GM12878 (cell line): Measurements from ENCODE around the gene KCNA2. TPM values are rescaled to one million over a fixed set of nuclear protein-coding genes. Genes with fewer than 3 reads are reported as not detected.

Source experiments
- ATAC-seq: fragments of 200-7000 bp; cut with Tn5 transposase; 3 replicates; pipeline ENCODE4 v1.9.1; 2020; ENCODE audit warnings: mild to moderate bottlenecking, moderate library complexity
- BruUV-seq: library from RNA; stranded (reverse); fragments of 400-500 nt; replicated peaks from 2 replicates; lab custom pipeline; 2021; lab: Mats Ljungman, UMichigan
- CTCF ChIA-PET: fragments of 300-600 bp; sonication (Branson Sonifier 250); formaldehyde crosslinking; extraction: SDS; loops from one replicate; lab custom pipeline; 2021; ENCODE audit warnings: inconsistent platforms; lab: Yijun Ruan, JAX
- POLR2A ChIA-PET: fragments of 350-600 bp; formaldehyde crosslinking; extraction: SDS; loops from one replicate; lab custom pipeline; 2021; ENCODE audit warnings: inconsistent platforms; lab: Charles Lee
- RAD21 ChIA-PET: fragments of 300-600 bp; sonication (Branson Sonifier 250); formaldehyde crosslinking; loops from one replicate; lab custom pipeline; 2023; ENCODE audit warnings: antibody characterized with exemption; ENCODE audit not compliant: unreplicated experiment; lab: Charles Lee
- SMC1A ChIA-PET: fragments of 300-600 bp; sonication (Branson Sonifier 250); formaldehyde crosslinking; loops from one replicate; lab custom pipeline; 2023; ENCODE audit not compliant: unreplicated experiment, uncharacterized antibody; lab: Charles Lee
- DNase-seq: peaks from one replicate; pipeline ENCODE4 v3.0.0-alpha.2; 2011; ENCODE audit warnings: low read depth, low spot score
- FAIRE-seq: peaks from 3 replicates; lab custom pipeline; 2011; peaks lifted over from hg19 to GRCh38; lab: Jason Lieb, UNC
- H2AFZ ChIP-seq: 2 replicates; pipeline ENCODE4 v1.6.0; 2011; ENCODE audit warnings: low read depth, low read length, control low read depth; ENCODE audit not compliant: control insufficient read depth
- H3K27ac ChIP-seq: 2 replicates; pipeline ENCODE4 v1.5.1; 2011; ENCODE audit warnings: control low read depth; ENCODE audit not compliant: control insufficient read depth, insufficient read depth
- H3K27me3 ChIP-seq, 2 experiments: replicated peaks in 1 of 2; 2 replicates each; pipeline versions ENCODE4 v1.6.0 to v1.6.1; 2011; ENCODE audit warnings: low read length in 1 of 2; ENCODE audit not compliant: control insufficient read depth in 2 of 2, insufficient read depth in 2 of 2
- H3K36me3 ChIP-seq, 2 experiments: 2 replicates each; pipeline ENCODE4 v1.5.1; 2011; ENCODE audit warnings: low read length in 1 of 2; ENCODE audit not compliant: control insufficient read depth in 2 of 2, insufficient read depth in 2 of 2
- H3K4me1 ChIP-seq: 2 replicates; pipeline ENCODE4 v1.6.1; 2011; ENCODE audit warnings: mild to moderate bottlenecking, low read length, moderate library complexity, mixed read lengths; ENCODE audit not compliant: control insufficient read depth, insufficient read depth
- H3K4me2 ChIP-seq: 2 replicates; pipeline ENCODE4 v1.6.0; 2011; ENCODE audit warnings: control low read depth; ENCODE audit not compliant: control insufficient read depth, insufficient read depth
- H3K4me3 ChIP-seq: fragments of 200-600 bp; sonication (generic); 2 replicates; pipeline ENCODE4 v1.5.1; 2016
- H3K79me2 ChIP-seq: 2 replicates; pipeline ENCODE4 v1.6.0; 2011; ENCODE audit warnings: low read length; ENCODE audit not compliant: control insufficient read depth, insufficient read depth
- H3K9ac ChIP-seq: 2 replicates; pipeline ENCODE4 v1.8.0; 2011; ENCODE audit warnings: low read length, control low read depth, mixed read lengths; ENCODE audit not compliant: control insufficient read depth, insufficient read depth
- H3K9me3 ChIP-seq: replicated peaks from 3 replicates; pipeline ENCODE4 v1.5.1; 2011; ENCODE audit warnings: mild to moderate bottlenecking, low read length; ENCODE audit not compliant: control insufficient read depth, insufficient read depth
- H4K20me1 ChIP-seq: 2 replicates; pipeline ENCODE4 v1.6.0; 2011; ENCODE audit not compliant: control insufficient read depth, insufficient read depth
- CHD2 ChIP-seq: IDR thresholded peaks from 2 replicates; pipeline ENCODE4 v1.6.1; 2011; ENCODE audit warnings: low read depth, low read length, improper control_type of control experiment, borderline replicate concordance
- CUX1 ChIP-seq: IDR thresholded peaks from 2 replicates; pipeline ENCODE4 v1.6.1; 2012; ENCODE audit warnings: improper control_type of control experiment, low read depth, low read length; ENCODE audit not compliant: insufficient replicate concordance
- KLF5 ChIP-seq: fragments of 450-650 bp; IDR thresholded peaks from 2 replicates; pipeline ENCODE4 v1.6.1; 2014; ENCODE audit warnings: mild to moderate bottlenecking; ENCODE audit not compliant: partially characterized antibody
- MAX ChIP-seq: IDR thresholded peaks from 2 replicates; pipeline ENCODE4 v1.6.1; 2012; ENCODE audit warnings: low read depth, low read length, improper control_type of control experiment
- REST ChIP-seq: IDR thresholded peaks from 2 replicates; pipeline ENCODE4 v1.6.1; 2012; ENCODE audit warnings: mild to moderate bottlenecking, low read depth, low read length
- SPI1 ChIP-seq: IDR thresholded peaks from 2 replicates; pipeline ENCODE4 v1.6.1; 2011; ENCODE audit warnings: low read depth, mild to moderate bottlenecking, low read length, moderate library complexity, borderline replicate concordance; ENCODE audit not compliant: insufficient read depth
- TBL1XR1 ChIP-seq: IDR thresholded peaks from 2 replicates; pipeline ENCODE4 v1.6.1; 2012; ENCODE audit warnings: low read depth, low read length, improper control_type of control experiment
- ZNF207 ChIP-seq: fragments of 450-650 bp; IDR thresholded peaks from 2 replicates; pipeline ENCODE4 v1.6.1; 2014; ENCODE audit warnings: antibody characterized with exemption, mild to moderate bottlenecking, borderline replicate concordance
- ZZZ3 ChIP-seq: IDR thresholded peaks from 2 replicates; pipeline ENCODE4 v1.6.1; 2011; ENCODE audit warnings: low read depth; ENCODE audit not compliant: control insufficient read depth, insufficient read length
- WGBS: methylation state at CpG from one replicate; pipeline ENCODE4 v1.1.6; 2016; ENCODE audit warnings: low lambda C conversion rate; ENCODE audit not compliant: insufficient replicate concordance, insufficient coverage; ENCODE audit errors: missing lambda C conversion rate; 5-methylcytosine and 5-hydroxymethylcytosine counted together
- in situ Hi-C: fragments of 300-500 bp; cut with MboI; formaldehyde crosslinking; loops from 9 replicates; pipeline ENCODE4 v1.14.3; 2018; ENCODE audit warnings: mixed read lengths
- intact Hi-C: fragments of 100-400 bp; cut with micrococcal nuclease; formaldehyde crosslinking; loops from one replicate; pipeline ENCODE4 v1.14.2; 2022; ENCODE audit not compliant: unreplicated experiment
- polyA plus RNA-seq, 11 experiments: library from polyadenylated mRNA; depleted of rRNA in 4 of 11; unstranded in 6 of 11; stranded (reverse) in 5 of 11; fragments of >200 nt; fragmentation: Nextera tagmentation in 4 of 11; fragmentation: Illumina TruSeq in 1 of 11; extraction: Ambion mirVana in 4 of 11; extraction: Trizol in 1 of 11; gene quantifications; 1 replicate in 1 of 11; 2 replicates in 10 of 11; pipeline versions ENCODE4 v1.2.1 to v1.2.3, GENCODE V29; 2011 to 2016; ENCODE audit warnings: inconsistent platforms in 2 of 11, missing spikeins in 2 of 11, low read depth in 1 of 11
- total RNA-seq, 4 experiments: library from RNA; depleted of rRNA in 3 of 4; stranded (reverse); fragments of >200 nt in 3 of 4; fragmentation: Illumina TruSeq in 1 of 4; extraction: Trizol in 1 of 4; gene quantifications; 2 replicates each; pipeline versions ENCODE4 v1.2.1 to v1.2.3, GENCODE V29; 2013 to 2021

Gene KCNA2
- total and polyA plus RNA-seq, 10 of the 15 experiments (the other 5 are each of a cell fraction or from before 2014, with no cell fraction given), result 0.02 to 0.56 (median 0.10) TPM; not detected in 2

GRCh38 chr1:110630839-110631663, 24.9 kb upstream of the KCNA2 start (continued):
- no peak for TF ChIP-seq ZNF207
- TF ChIP-seq, all 136 proteins: peak for 18

- H3K27me3 ChIP-seq, result no peaks in the 10 kb centered on the region
- no peak overlapping the region for H3K27ac ChIP-seq
- POLR2A ChIA-PET, result no interaction called here
- H3K79me2 ChIP-seq, result no peaks in the 10 kb centered on the region
- SMC1A ChIA-PET, result interaction anchor here (1.0 to 11.2 kb wide), 7 partner anchors 9 to 153 kb away, joined by 3 to 144 read pairs (median 5); no protein-coding TSS in a partner anchor
- ATAC-seq (no peak), FAIRE-seq (no peak), DNase-seq (no peak)
- no peak overlapping the region for H3K9ac ChIP-seq
- intact Hi-C loops (loop anchor here (10.0 kb wide), 1 partner anchor 366 kb away; no protein-coding TSS in a partner anchor), in situ Hi-C loops (no loop called here)
- RAD21 ChIA-PET, result interaction anchor here (1.2 to 2.6 kb wide), 2 partner anchors 136 to 140 kb away, joined by 4 to 38 read pairs; no protein-coding TSS in a partner anchor
- peak overlapping the region; percentile 12; the same call in 1 of the 2 replicates for H3K4me2 ChIP-seq
- peaks cover 44% of the 10 kb centered on the region for H3K4me1 ChIP-seq
- H3K9me3 ChIP-seq, result no peaks in the 10 kb centered on the region; the same call in 2 of the 3 replicates
- no peak overlapping the region for H2AFZ ChIP-seq
- CTCF ChIA-PET, result interaction anchor here (0.9 to 7.5 kb wide), 9 partner anchors 9 to 159 kb away, joined by 3 to 162 read pairs (median 9); no protein-coding TSS in a partner anchor
- no peaks in the 10 kb centered on the region for H4K20me1 ChIP-seq
- no peak overlapping the region for H3K4me3 ChIP-seq
- WGBS, result 60% methylated on average over 6 of the region's 6 CpGs
- H3K36me3 ChIP-seq, result no peaks in the 10 kb centered on the region
- no TSS peak for BruUV-seq
- TF ChIP-seq KLF5 (no peak), SPI1 (no peak), REST (no peak), ZZZ3 (no peak), CUX1 (no peak), MAX (no peak), TBL1XR1 (no peak), CHD2 (no peak)
Observed at GRCh38 chr1:110628323-110629105, 22.4 kb upstream of the KCNA2 start.
